ENCODE data around the gene BICDL1.
A peak's percentile ranks its signal among the peaks of the same experiment; 100 is the strongest.

The BICDL1 gene

GRCh38 chr12:120125029-120125428 is 136.0 kb downstream of the BICDL1 start:
- DNase-seq (ENCODE audit: low read depth): no peak
- H3K4me3 ChIP-seq (ENCODE audit: low read depth, low read length): no peak overlapping the region
- TF ChIP-seq CTCF (conservative IDR thresholded peaks at IDR 0.05; ENCODE audit: low read depth, low read length): no peak

DNA sequence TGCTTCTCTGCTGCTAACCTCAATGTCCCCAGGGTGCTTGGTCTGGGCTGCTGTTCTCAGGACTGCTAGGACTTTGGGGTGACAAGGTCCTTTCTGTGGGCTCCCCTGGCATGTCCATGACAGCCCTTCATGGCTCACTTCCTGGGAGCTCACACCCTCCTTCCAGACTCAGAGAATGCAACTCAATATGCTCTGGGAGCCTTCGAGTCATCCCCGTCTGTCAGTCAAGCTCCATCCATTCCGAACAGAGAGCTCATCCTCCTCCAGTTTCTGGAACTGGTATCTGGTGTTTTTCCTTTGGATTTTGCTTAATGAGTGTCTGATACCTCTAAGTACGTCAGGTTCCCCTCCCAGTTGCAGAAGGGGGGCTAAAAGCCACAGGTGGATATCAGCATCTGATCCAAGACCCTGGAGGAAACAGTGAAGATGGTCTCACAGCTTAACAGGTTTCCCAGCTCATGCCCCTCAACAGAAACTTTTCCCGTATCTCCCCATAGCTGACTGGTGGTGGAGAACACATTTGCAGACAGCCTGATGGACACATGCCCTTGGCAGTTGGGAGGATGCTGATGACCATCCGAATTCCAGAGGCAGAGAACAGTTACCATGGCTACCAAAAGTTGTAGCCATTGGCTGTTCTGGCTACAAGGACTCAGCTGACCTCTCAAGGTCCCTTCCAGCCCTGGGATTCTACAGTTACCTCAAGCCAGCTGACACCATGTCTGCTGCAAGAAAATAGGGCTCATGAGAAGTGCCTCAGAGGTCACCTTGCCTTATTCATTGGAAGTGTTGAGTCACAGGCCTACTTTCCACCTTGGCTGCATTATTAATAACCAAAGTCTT is 137.0 kb downstream of the BICDL1 start:
- DNase-seq (ENCODE audit: low read depth): peak; percentile 76
- H3K4me3 ChIP-seq (ENCODE audit: low read depth, low read length): no peak overlapping the region
- TF ChIP-seq CTCF (conservative IDR thresholded peaks at IDR 0.05; ENCODE audit: low read depth, low read length): no peak

DNA sequence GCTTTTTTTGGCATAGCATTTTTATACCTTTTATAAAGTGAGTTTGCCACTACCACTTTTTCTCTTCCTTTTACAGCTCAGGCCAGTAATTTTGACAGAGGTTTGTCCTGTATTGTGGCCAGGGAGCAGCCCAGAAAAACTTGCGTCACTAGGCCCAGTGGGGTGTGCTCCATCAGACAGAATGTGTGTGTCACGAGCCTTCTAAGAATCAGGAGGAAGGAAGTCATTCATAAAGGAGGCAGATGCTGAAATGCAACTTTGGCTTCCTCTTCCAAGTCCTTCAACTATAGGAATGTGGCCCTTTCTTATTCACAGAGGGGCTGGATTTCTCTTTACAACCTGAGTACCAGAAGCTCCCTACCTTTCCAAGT is 137.6 kb downstream of the BICDL1 start:
- DNase-seq (ENCODE audit: low read depth): peak; percentile 80
- no peak overlapping the region for H3K4me3 ChIP-seq (ENCODE audit: low read depth, low read length)
- TF ChIP-seq CTCF (conservative IDR thresholded peaks at IDR 0.05; ENCODE audit: low read depth, low read length): no peak

GRCh38 chr12:120130011-120130410 is 141.0 kb downstream of the BICDL1 start:
- DNase-seq (ENCODE audit: low read depth): no peak
- H3K4me3 ChIP-seq (ENCODE audit: low read depth, low read length): no peak overlapping the region
- no peak for TF ChIP-seq CTCF (conservative IDR thresholded peaks at IDR 0.05; ENCODE audit: low read depth, low read length)

DNA sequence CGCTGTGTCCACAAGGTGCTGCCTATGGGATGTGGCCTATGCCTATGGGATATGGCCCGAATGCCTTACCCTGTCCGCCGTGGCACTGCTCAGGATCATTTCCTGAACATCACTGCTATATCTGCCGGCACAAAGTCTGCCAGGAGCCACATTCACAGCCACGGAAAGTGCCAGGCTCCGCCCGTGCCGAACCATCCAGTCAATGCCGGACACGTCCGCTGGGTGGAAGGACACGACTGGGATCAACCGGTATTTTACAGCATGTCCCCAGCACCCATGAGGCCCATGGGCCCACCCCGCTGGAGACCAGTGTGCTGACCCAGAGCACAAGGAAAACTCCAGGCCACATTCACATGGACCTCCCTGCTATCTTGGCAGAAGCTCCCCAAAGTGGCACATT is 142.1 kb downstream of the BICDL1 start:
- no peak for TF ChIP-seq CTCF (conservative IDR thresholded peaks at IDR 0.05; ENCODE audit: low read depth, low read length)
- DNase-seq (ENCODE audit: low read depth): no peak
- H3K4me3 ChIP-seq (ENCODE audit: low read depth, low read length): no peak overlapping the region

DNA sequence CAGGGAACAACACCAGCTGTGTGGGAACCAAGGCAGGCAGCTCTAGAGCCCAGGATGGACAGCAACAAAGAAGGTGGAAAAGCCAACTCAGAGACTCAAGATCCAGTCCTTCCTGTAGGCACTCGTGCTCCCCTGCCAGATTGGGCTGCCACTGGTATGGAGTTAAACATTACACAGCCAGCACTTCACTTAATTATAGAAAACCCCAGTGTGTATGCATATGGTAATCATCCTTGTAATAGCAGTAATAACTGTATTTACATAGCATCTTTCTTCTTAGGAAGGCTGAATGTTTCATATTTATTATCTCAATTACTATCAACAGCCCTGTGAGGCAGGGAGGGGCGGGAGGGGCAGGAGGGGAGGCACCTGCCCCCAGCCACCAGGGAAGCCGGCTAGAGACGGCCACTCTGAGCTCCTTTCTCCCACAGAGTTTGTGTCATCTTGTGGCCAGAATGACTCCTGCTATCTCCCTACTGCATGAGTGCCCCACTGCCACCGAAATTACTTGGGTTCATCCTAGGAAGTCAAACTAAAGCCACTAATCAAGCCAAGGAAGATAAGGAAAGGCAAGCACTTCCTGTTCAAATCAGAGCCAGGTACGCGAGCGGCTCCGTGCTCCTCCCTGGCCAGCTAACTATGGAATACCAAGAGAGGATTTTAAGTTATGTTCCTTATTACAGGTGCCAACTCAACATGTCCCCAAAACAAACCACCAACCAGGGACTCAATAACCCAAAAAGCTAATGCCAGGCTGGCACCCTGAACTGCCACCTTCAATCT is 143.2 kb downstream of the BICDL1 start:
- TF ChIP-seq CTCF (conservative IDR thresholded peaks at IDR 0.05; ENCODE audit: low read depth, low read length): no peak
- H3K4me3 ChIP-seq (ENCODE audit: low read depth, low read length): no peak overlapping the region
- no peak for DNase-seq (ENCODE audit: low read depth)
